CD14-positive monocyte (primary cell): Measurements from ENCODE around the gene ATP5MK. TPM values are rescaled to one million over a fixed set of nuclear protein-coding genes. Genes with fewer than 3 reads are reported as not detected.
A peak's percentile ranks its signal among the peaks of the same experiment; 100 is the strongest.

Experiments
- DNase-seq, 3 donors: peaks; one replicate each; pipeline ENCODE4 v3.0.0-alpha.2; 2011 to 2022
- H2AFZ ChIP-seq: 2 replicates; pipeline ENCODE4 v1.6.0; 2012; ENCODE audit warnings: mild to moderate bottlenecking, low read depth, low read length, inconsistent platforms; ENCODE audit not compliant: insufficient read depth, poor library complexity, severe bottlenecking
- H3K27ac ChIP-seq, 2 donors: 1 replicate in 1 of 2; 2 replicates in 1 of 2; pipeline ENCODE4 v1.5.1; 2012 to 2013; ENCODE audit warnings: low read length in 2 of 2, control low read depth in 1 of 2, inconsistent platforms in 1 of 2, low read depth in 1 of 2, mild to moderate bottlenecking in 1 of 2
- H3K27me3 ChIP-seq, 2 donors: one replicate each; pipeline versions ENCODE4 v1.6.0 to v1.6.1; 2011 to 2013; ENCODE audit warnings: low read length in 2 of 2; ENCODE audit not compliant: control insufficient read depth in 2 of 2, insufficient read depth in 2 of 2
- H3K36me3 ChIP-seq, 2 donors: replicated peaks in 1 of 2; 1 replicate in 1 of 2; 2 replicates in 1 of 2; pipeline versions ENCODE4 v1.5.1 to v1.6.1; 2012 to 2013; ENCODE audit warnings: low read length in 2 of 2, control low read depth in 1 of 2, inconsistent platforms in 1 of 2, mild to moderate bottlenecking in 1 of 2; ENCODE audit not compliant: insufficient read depth in 2 of 2, control insufficient read depth in 1 of 2
- H3K4me1 ChIP-seq, 2 donors: 1 replicate in 1 of 2; 2 replicates in 1 of 2; pipeline versions ENCODE4 v1.5.1 to v1.6.1; 2012 to 2013; ENCODE audit warnings: low read length in 2 of 2, control low read depth in 1 of 2, inconsistent platforms in 1 of 2, mild to moderate bottlenecking in 1 of 2, moderate library complexity in 1 of 2; ENCODE audit not compliant: insufficient read depth in 2 of 2, control insufficient read depth in 1 of 2
- H3K4me2 ChIP-seq: replicated peaks from 2 replicates; pipeline ENCODE3; 2012; ENCODE audit warnings: low read length, moderate library complexity, mild to moderate bottlenecking; ENCODE audit not compliant: poor library complexity, severe bottlenecking; ENCODE audit errors: extremely low read depth
- H3K4me3 ChIP-seq, 3 experiments: fragments of 200-600 bp in 1 of 3; sonication (generic) in 1 of 3; replicated peaks in 1 of 3; 1 replicate in 2 of 3; 2 replicates in 1 of 3; pipeline ENCODE4 v1.5.1; 2011 to 2013; ENCODE audit warnings: low read length in 3 of 3, mild to moderate bottlenecking in 3 of 3, control low read depth in 2 of 3, low read depth in 2 of 3, inconsistent platforms in 1 of 3, moderate library complexity in 1 of 3
- H3K79me2 ChIP-seq: 2 replicates; pipeline ENCODE4 v1.6.0; 2012; ENCODE audit warnings: mild to moderate bottlenecking, control low read depth, inconsistent platforms, low read length, moderate library complexity; ENCODE audit not compliant: insufficient read depth
- H3K9ac ChIP-seq: 2 replicates; pipeline ENCODE4 v1.6.0; 2017; ENCODE audit warnings: low read length, mild to moderate bottlenecking; ENCODE audit not compliant: insufficient read depth, poor library complexity, severe bottlenecking
- H3K9me3 ChIP-seq, 2 donors: replicated peaks in 1 of 2; 1 replicate in 1 of 2; 2 replicates in 1 of 2; pipeline versions ENCODE4 v1.5.1 to v1.6.1; 2012 to 2013; ENCODE audit warnings: low read length in 2 of 2, control low read depth in 1 of 2; ENCODE audit not compliant: control insufficient read depth in 1 of 2, insufficient read depth in 1 of 2
- H4K20me1 ChIP-seq: 2 replicates; pipeline ENCODE4 v1.6.0; 2012; ENCODE audit warnings: mild to moderate bottlenecking, low read length, control low read depth, moderate library complexity; ENCODE audit not compliant: insufficient read depth
- H3K27ac Mint-ChIP-seq, 7 donors: one replicate each; pipeline ENCODE4 v1.8.0; 2020; ENCODE audit warnings: mild to moderate bottlenecking in 7 of 7, mixed read lengths in 7 of 7, moderate library complexity in 6 of 7, inconsistent platforms in 2 of 7
- H3K27me3 Mint-ChIP-seq, 3 donors: one replicate each; pipeline ENCODE4 v1.8.0; 2021 to 2022; ENCODE audit warnings: low read depth in 3 of 3, mild to moderate bottlenecking in 3 of 3, mixed read lengths in 3 of 3, moderate library complexity in 3 of 3, inconsistent platforms in 1 of 3
- H3K36me3 Mint-ChIP-seq, 2 donors: one replicate each; pipeline ENCODE4 v1.8.0; 2020; ENCODE audit warnings: mixed read lengths in 2 of 2, inconsistent platforms in 1 of 2, mild to moderate bottlenecking in 1 of 2
- H3K4me1 Mint-ChIP-seq: one replicate; pipeline ENCODE4 v1.8.0; 2020; ENCODE audit warnings: mild to moderate bottlenecking, mixed read lengths
- H3K4me3 Mint-ChIP-seq, 2 donors: one replicate each; pipeline ENCODE4 v1.8.0; 2020; ENCODE audit warnings: mild to moderate bottlenecking in 2 of 2, mixed read lengths in 2 of 2, moderate library complexity in 1 of 2
- H3K9me3 Mint-ChIP-seq, 7 donors: one replicate each; pipeline ENCODE4 v1.8.0; 2020 to 2022; ENCODE audit warnings: mixed read lengths in 7 of 7, mild to moderate bottlenecking in 6 of 7, moderate library complexity in 6 of 7, inconsistent platforms in 2 of 7
- WGBS: methylation state at CpG from one replicate; pipeline ENCODE4 v1.1.5; 2013; ENCODE audit warnings: missing lambda C conversion rate; ENCODE audit not compliant: insufficient coverage; 5-methylcytosine and 5-hydroxymethylcytosine counted together
- intact Hi-C, 2 donors: fragments of 100-400 bp; cut with micrococcal nuclease; formaldehyde crosslinking; loops; one replicate each; pipeline versions ENCODE4 v1.15.0 to v1.15.1; 2023
- polyA plus RNA-seq, 3 donors: library from polyadenylated mRNA; depleted of rRNA in 1 of 3; unstranded in 2 of 3; stranded (reverse) in 1 of 3; fragments of 300-500 nt in 2 of 3; fragments of >200 nt in 1 of 3; fragmentation: Illumina TruSeq in 2 of 3; gene quantifications; 1 replicate in 2 of 3; 2 replicates in 1 of 3; pipeline ENCODE4 v1.2.3, GENCODE V29; 2012 to 2021
- TF ChIP-seq, protein P1 (sequence below): fragments of 200-600 bp; IDR thresholded peaks from one replicate; pipeline ENCODE4 v1.8.0; 2022; ENCODE audit warnings: antibody characterized with exemption, mild to moderate bottlenecking

Gene ATP5MK
- polyA plus RNA-seq, 3 donors, result 285 to 531 (median 529) TPM

- 96% methylated on average over 4 of the region's 5 CpGs for WGBS
- no peaks in the 10 kb centered on the region for H3K4me1 ChIP-seq
- peaks cover 0 to 2% (median 0%) of the 10 kb centered on the region in 7 donors for H3K9me3 Mint-ChIP-seq
- H2AFZ ChIP-seq, result no peak overlapping the region
- peak overlapping the region in 1 of 7 donors; percentile 17 for H3K27ac Mint-ChIP-seq
- H3K4me3 Mint-ChIP-seq, result no peak overlapping the region
- H3K27me3 ChIP-seq, result no peaks in the 10 kb centered on the region
- no peak overlapping the region for H3K27ac ChIP-seq
- no peaks in the 10 kb centered on the region for H3K4me1 Mint-ChIP-seq
- H3K4me3 ChIP-seq, result no peak overlapping the region
- H3K4me2 ChIP-seq, result no peak overlapping the region
- H3K9me3 ChIP-seq, result no peaks in the 10 kb centered on the region
- no peaks in the 10 kb centered on the region for H3K79me2 ChIP-seq
- H3K36me3 Mint-ChIP-seq, result peaks cover 76 to 95% of the 10 kb centered on the region in 2 donors
- TF ChIP-seq, protein P1, sequence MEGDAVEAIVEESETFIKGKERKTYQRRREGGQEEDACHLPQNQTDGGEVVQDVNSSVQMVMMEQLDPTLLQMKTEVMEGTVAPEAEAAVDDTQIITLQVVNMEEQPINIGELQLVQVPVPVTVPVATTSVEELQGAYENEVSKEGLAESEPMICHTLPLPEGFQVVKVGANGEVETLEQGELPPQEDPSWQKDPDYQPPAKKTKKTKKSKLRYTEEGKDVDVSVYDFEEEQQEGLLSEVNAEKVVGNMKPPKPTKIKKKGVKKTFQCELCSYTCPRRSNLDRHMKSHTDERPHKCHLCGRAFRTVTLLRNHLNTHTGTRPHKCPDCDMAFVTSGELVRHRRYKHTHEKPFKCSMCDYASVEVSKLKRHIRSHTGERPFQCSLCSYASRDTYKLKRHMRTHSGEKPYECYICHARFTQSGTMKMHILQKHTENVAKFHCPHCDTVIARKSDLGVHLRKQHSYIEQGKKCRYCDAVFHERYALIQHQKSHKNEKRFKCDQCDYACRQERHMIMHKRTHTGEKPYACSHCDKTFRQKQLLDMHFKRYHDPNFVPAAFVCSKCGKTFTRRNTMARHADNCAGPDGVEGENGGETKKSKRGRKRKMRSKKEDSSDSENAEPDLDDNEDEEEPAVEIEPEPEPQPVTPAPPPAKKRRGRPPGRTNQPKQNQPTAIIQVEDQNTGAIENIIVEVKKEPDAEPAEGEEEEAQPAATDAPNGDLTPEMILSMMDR, result no peak
- no peak for DNase-seq
- H3K36me3 ChIP-seq, result peaks cover 85 to 93% of the 10 kb centered on the region in 2 donors
- no peaks in the 10 kb centered on the region for H3K27me3 Mint-ChIP-seq
- H3K9ac ChIP-seq, result no peak overlapping the region
- intact Hi-C loops, result no loop called here
- H4K20me1 ChIP-seq, result no peaks in the 10 kb centered on the region
Observed at GRCh38 chr10:103423748-103424147, 27.5 kb upstream of the ATP5MK start.

GRCh38 chr10:103419101-103419500 lies 22.8 kb upstream of the ATP5MK start:
- H4K20me1 ChIP-seq, result no peaks in the 10 kb centered on the region
- H3K4me1 Mint-ChIP-seq, result no peaks in the 10 kb centered on the region
- H3K9ac ChIP-seq, result no peak overlapping the region
- no peaks in the 10 kb centered on the region for H3K4me1 ChIP-seq
- no peak overlapping the region for H2AFZ ChIP-seq
- no peak overlapping the region for H3K4me3 ChIP-seq
- no peaks in the 10 kb centered on the region for H3K9me3 Mint-ChIP-seq
- peak overlapping the region in 1 of 7 donors; percentile 25 for H3K27ac Mint-ChIP-seq
- H3K79me2 ChIP-seq, result no peaks in the 10 kb centered on the region
- 100% methylated on average over 3 of the region's 4 CpGs for WGBS
- no peak overlapping the region for H3K4me3 Mint-ChIP-seq
- TF ChIP-seq, protein P1, result no peak
- no peaks in the 10 kb centered on the region for H3K27me3 Mint-ChIP-seq
- no peaks in the 10 kb centered on the region for H3K9me3 ChIP-seq
- intact Hi-C loops, result no loop called here
- peaks cover 87 to 93% of the 10 kb centered on the region in 2 donors for H3K36me3 Mint-ChIP-seq
- no peak overlapping the region for H3K27ac ChIP-seq
- H3K4me2 ChIP-seq, result no peak overlapping the region
- H3K27me3 ChIP-seq, result no peaks in the 10 kb centered on the region
- peaks cover 90 to 95% of the 10 kb centered on the region in 2 donors for H3K36me3 ChIP-seq
- no peak for DNase-seq
